Ascending aorta (tissue), 2 donors: Measurements from ENCODE around the gene MTIF2. TPM values are rescaled to one million over a fixed set of nuclear protein-coding genes. Genes with fewer than 3 reads are reported as not detected.

Source experiments
- DNase-seq, 2 donors: peaks; one replicate each; pipeline ENCODE4 v3.0.0-alpha.2; 2019; ENCODE audit warnings: low spot score in 2 of 2
- H3K27ac ChIP-seq, 2 donors: fragments of 200-600 bp; sonication (generic); one replicate each; pipeline ENCODE4 v1.5.1; 2016 to 2017; ENCODE audit warnings: mild to moderate bottlenecking in 1 of 2
- H3K27me3 ChIP-seq: fragments of 200-600 bp; sonication (generic); one replicate; pipeline ENCODE4 v1.5.1; 2017
- H3K36me3 ChIP-seq, 2 donors: fragments of 200-600 bp; sonication (generic); one replicate each; pipeline ENCODE4 v1.5.1; 2016
- H3K4me1 ChIP-seq, 2 donors: fragments of 200-600 bp; sonication (generic); one replicate each; pipeline ENCODE4 v1.5.1; 2016 to 2017; ENCODE audit warnings: mild to moderate bottlenecking in 1 of 2
- H3K4me3 ChIP-seq, 2 donors: fragments of 200-600 bp; sonication (generic); one replicate each; pipeline ENCODE4 v1.5.1; 2016 to 2017; ENCODE audit warnings: mild to moderate bottlenecking in 1 of 2
- H3K9me3 ChIP-seq, 2 donors: fragments of 200-600 bp; sonication (generic); one replicate each; pipeline ENCODE4 v1.5.1; 2016
- CTCF ChIP-seq, 3 experiments: fragments of 200-600 bp in 2 of 3; fragments of 450-650 bp in 1 of 3; sonication (generic) in 2 of 3; IDR thresholded peaks; one replicate each; pipeline ENCODE4 v1.5.1; 2016 to 2019; ENCODE audit warnings: antibody characterized with exemption in 3 of 3, mild to moderate bottlenecking in 1 of 3, moderate library complexity in 1 of 3
- intact Hi-C: fragments of 100-400 bp; cut with DNase I; formaldehyde crosslinking; loops from one replicate; pipeline ENCODE4 v1.15.1; 2023
- total RNA-seq: library from RNA; depleted of rRNA; stranded (reverse); fragments of >200 nt; gene quantifications from one replicate; pipeline ENCODE4 v1.1.0, GENCODE V29; 2016

Gene MTIF2, protein sequence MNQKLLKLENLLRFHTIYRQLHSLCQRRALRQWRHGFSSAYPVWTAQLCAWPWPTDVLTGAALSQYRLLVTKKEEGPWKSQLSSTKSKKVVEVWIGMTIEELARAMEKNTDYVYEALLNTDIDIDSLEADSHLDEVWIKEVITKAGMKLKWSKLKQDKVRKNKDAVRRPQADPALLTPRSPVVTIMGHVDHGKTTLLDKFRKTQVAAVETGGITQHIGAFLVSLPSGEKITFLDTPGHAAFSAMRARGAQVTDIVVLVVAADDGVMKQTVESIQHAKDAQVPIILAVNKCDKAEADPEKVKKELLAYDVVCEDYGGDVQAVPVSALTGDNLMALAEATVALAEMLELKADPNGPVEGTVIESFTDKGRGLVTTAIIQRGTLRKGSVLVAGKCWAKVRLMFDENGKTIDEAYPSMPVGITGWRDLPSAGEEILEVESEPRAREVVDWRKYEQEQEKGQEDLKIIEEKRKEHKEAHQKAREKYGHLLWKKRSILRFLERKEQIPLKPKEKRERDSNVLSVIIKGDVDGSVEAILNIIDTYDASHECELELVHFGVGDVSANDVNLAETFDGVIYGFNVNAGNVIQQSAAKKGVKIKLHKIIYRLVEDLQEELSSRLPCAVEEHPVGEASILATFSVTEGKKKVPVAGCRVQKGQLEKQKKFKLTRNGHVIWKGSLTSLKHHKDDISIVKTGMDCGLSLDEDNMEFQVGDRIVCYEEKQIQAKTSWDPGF
- total RNA-seq, result 15.2 TPM

GRCh38 chr2:55268907-55269644 is at the start of gene MTIF2:
MTIF2 (minus strand) TSS chr2:55269231; CDS start chr2:55263858, 5,373 bp downstream.
- intact Hi-C loops, result loop anchor here (1.0 to 2.0 kb wide), 4 partner anchors 13 to 164 kb away; partner anchors contain the start of genes CCDC88A, CLHC1 and RPS27A
- peak; percentile 77 to 97 for DNase-seq
- H3K27me3 ChIP-seq, result no peaks in the 10 kb centered on the region
- no peaks in the 10 kb centered on the region for H3K9me3 ChIP-seq
- peaks cover 0 to 8% of the 10 kb centered on the region in 2 donors for H3K36me3 ChIP-seq
- no peak for TF ChIP-seq CTCF (IDR thresholded peaks at IDR 0.05)
- peaks cover 0 to 4% of the 10 kb centered on the region in 2 donors for H3K4me1 ChIP-seq
- peak within 1 kb of the TSS; percentile 80 to 83 for H3K27ac ChIP-seq
- peak within 1 kb of the TSS; percentile 80 to 86 for H3K4me3 ChIP-seq

DNA sequence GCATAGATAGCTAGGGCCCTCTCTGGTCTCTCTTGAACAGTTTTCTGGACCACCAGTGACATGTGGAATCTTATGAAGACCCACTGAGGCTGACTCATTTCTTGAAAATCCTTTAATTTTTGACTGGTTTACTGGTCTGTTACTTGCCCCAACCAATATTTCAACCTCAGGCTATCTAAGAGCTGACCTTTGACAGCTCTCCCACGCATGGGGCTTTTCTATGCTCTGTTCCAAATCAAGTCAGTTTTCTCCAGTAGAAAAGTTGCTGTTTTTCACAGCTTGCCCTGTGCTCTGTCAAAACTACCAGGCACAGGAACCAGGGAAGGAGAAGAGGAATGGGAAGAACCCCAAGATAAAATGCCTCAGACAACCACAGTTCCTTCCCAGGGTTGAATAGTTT is 46.0 kb upstream of the MTIF2 start:
- no peak for TF ChIP-seq CTCF (IDR thresholded peaks at IDR 0.05)
- no peaks in the 10 kb centered on the region for H3K27me3 ChIP-seq
- H3K36me3 ChIP-seq, result peaks cover 11 to 60% of the 10 kb centered on the region in 2 donors
- no peaks in the 10 kb centered on the region for H3K4me1 ChIP-seq
- no peak overlapping the region for H3K27ac ChIP-seq
- no peaks in the 10 kb centered on the region for H3K9me3 ChIP-seq
- no peak for DNase-seq
- intact Hi-C loops, result no loop called here
- no peak overlapping the region for H3K4me3 ChIP-seq

DNA sequence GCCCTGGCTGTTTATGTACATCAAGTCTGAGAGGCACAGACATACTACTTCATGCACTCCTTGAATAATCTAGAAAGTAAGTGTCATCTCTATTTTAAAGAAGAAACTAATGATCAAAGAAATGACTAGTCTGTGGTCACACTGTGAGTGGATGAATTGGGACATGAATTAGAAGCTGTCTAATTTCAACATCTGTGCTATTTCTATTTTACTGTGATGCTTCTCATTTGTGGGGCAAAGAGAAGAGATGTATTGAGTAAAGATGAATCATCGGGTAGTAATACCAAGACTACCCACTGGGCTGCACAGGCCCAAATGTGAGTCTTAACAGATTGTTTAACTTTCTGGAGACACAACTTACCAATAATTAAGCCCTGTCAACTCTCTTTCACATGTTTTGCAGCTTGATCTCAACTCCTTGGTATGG is 42.4 kb upstream of the MTIF2 start:
- TF ChIP-seq CTCF (IDR thresholded peaks at IDR 0.05), result peak in 1 of 3 experiments; percentile 9
- Histone ChIP-seq H3K9me3 (no peaks in the 10 kb centered on the region), H3K27me3 (no peaks in the 10 kb centered on the region), H3K27ac (no peak overlapping the region), H3K4me1 (no peaks in the 10 kb centered on the region), H3K36me3 (peaks cover 7 to 46% of the 10 kb centered on the region in 2 donors), H3K4me3 (no peak overlapping the region)
- intact Hi-C loops, result no loop called here
- no peak for DNase-seq

DNA sequence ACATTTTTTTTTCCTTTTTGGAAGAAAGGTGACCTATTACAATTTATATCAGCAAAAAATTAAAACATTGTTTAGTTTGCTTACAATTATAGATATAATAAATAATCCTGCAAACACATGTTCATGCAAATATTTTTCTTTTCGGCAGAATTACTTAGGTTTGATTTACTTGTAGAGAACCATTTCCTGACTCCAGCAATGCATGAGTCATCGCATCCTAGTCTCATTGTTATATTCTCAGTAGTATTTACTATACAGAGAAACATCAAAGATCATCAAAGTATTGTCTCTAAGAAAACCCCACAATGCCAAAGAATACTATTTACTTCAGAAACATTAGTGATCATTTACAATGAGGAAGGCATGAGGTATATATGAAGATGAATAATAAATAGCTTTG is 40.4 kb upstream of the MTIF2 start:
- intact Hi-C loops, result no loop called here
- no peaks in the 10 kb centered on the region for H3K9me3 ChIP-seq
- H3K36me3 ChIP-seq, result peaks cover 0 to 32% of the 10 kb centered on the region in 2 donors
- no peak for DNase-seq
- no peaks in the 10 kb centered on the region for H3K4me1 ChIP-seq
- TF ChIP-seq CTCF (IDR thresholded peaks at IDR 0.05), result no peak
- H3K4me3 ChIP-seq, result no peak overlapping the region
- H3K27ac ChIP-seq, result no peak overlapping the region
- H3K27me3 ChIP-seq, result no peaks in the 10 kb centered on the region

- H3K27ac ChIP-seq, result no peak overlapping the region
- TF ChIP-seq CTCF (IDR thresholded peaks at IDR 0.05), result no peak
- no peak overlapping the region for H3K4me3 ChIP-seq
- no peaks in the 10 kb centered on the region for H3K9me3 ChIP-seq
- no peak for DNase-seq
- H3K4me1 ChIP-seq, result no peaks in the 10 kb centered on the region
- intact Hi-C loops, result no loop called here
- H3K36me3 ChIP-seq, result peaks cover 0 to 27% of the 10 kb centered on the region in 2 donors
- no peaks in the 10 kb centered on the region for H3K27me3 ChIP-seq
These were observed 33.2 kb upstream of the MTIF2 start for GRCh38 chr2:55302241-55302640.
